GM10266 (cell line): ENCODE measurements around the gene MDH2.

Source experiments
- DNase-seq: peaks from one replicate; pipeline ENCODE4 v3.0.0; 2012; ENCODE audit errors: extremely low spot score
- TF ChIP-seq, protein P1 (sequence below): IDR thresholded peaks from 2 replicates; pipeline ENCODE4 v1.5.1; 2012; ENCODE audit warnings: mild to moderate bottlenecking, low read depth; ENCODE audit not compliant: control insufficient read depth, insufficient read depth; ENCODE audit errors: missing control alignments

MDH2 gene

DNA sequence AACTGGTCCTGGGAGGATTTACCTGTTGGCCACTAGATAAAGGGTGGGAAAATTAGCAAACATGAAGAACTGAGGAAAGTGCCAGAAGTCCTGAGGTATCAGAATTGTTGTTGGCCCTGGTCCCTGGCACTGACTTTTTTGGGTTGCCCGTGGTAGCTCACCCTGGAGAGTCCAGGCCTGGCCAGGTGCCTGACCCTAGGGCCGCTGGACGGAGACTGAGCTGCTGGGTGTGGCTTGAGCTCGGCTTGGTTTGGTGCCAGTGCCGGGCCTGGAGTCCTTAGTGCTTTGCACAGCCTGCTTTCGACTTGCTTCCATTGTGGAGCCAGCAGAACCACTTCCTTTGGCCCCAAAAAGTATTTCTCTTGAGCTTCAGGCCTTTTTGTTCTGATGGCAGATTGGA, 12.9 kb downstream of the MDH2 start:
- TF ChIP-seq, protein P1, sequence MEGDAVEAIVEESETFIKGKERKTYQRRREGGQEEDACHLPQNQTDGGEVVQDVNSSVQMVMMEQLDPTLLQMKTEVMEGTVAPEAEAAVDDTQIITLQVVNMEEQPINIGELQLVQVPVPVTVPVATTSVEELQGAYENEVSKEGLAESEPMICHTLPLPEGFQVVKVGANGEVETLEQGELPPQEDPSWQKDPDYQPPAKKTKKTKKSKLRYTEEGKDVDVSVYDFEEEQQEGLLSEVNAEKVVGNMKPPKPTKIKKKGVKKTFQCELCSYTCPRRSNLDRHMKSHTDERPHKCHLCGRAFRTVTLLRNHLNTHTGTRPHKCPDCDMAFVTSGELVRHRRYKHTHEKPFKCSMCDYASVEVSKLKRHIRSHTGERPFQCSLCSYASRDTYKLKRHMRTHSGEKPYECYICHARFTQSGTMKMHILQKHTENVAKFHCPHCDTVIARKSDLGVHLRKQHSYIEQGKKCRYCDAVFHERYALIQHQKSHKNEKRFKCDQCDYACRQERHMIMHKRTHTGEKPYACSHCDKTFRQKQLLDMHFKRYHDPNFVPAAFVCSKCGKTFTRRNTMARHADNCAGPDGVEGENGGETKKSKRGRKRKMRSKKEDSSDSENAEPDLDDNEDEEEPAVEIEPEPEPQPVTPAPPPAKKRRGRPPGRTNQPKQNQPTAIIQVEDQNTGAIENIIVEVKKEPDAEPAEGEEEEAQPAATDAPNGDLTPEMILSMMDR, result no peak
- DNase-seq, result no peak

DNA sequence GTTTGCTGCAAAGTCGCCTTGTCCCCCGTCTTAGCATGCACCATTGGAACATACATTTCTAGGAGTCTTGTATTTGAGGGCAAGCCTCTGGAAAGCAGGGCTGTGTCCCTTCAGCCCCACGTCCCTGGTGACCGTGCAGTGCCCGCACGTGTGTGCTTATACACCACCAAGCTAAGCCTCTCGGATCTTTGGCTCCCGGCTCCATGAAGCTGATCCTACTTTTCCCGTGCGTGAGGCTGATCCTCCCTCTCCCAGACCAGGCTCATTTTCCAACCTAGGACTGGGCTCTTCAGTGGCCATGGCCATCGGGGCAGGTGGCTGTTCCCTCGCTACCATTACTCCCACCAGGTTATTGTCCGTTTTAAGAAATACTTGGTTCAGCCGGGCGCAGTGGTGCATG, 14.3 kb downstream of the MDH2 start:
- no peak for DNase-seq
- TF ChIP-seq, protein P1, result no peak

DNA sequence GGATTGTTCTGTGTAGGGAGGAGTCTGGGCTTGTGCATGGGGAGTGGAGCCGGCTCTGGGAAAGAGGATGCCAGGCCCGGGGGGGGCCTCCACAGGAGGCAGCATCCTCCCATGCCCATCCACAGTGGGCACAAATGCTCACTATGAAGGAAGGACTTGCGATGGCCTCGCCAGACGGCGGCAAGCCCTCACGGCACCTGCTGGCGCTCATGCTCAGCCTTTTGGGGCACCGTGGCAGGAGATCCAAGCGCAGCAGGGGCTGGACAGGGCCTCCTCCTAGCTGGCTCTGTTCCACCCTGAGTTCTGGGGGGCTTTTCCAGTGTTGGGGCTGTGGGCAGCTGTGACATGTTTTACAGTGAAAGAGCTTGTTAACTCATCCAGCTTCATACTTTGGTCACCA, 15.2 kb downstream of the MDH2 start:
- TF ChIP-seq, protein P1, result no peak

DNA sequence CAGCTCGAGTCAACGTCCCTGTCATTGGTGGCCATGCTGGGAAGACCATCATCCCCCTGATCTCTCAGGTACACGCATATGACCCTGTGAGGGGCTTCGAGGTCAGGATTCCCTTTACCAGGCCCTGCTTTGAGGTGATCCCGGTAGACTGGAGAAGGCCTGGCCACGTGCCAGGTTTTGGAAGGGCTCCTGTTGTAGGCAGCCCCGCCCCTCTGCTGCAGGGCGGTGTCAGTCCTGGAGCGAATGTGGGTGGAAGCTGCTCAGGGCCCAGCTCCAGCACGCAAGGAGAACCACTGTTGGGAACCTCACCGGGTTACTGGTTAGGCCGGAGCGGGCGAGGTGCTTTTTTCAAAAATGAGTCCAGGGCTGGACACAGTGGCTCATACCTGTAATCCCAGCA, 15.6 kb downstream of the MDH2 start:
- TF ChIP-seq, protein P1, result no peak
- DNase-seq, result no peak

More for the DNA sequence above, 15.2 kb downstream of the MDH2 start:
- no peak for DNase-seq

DNA sequence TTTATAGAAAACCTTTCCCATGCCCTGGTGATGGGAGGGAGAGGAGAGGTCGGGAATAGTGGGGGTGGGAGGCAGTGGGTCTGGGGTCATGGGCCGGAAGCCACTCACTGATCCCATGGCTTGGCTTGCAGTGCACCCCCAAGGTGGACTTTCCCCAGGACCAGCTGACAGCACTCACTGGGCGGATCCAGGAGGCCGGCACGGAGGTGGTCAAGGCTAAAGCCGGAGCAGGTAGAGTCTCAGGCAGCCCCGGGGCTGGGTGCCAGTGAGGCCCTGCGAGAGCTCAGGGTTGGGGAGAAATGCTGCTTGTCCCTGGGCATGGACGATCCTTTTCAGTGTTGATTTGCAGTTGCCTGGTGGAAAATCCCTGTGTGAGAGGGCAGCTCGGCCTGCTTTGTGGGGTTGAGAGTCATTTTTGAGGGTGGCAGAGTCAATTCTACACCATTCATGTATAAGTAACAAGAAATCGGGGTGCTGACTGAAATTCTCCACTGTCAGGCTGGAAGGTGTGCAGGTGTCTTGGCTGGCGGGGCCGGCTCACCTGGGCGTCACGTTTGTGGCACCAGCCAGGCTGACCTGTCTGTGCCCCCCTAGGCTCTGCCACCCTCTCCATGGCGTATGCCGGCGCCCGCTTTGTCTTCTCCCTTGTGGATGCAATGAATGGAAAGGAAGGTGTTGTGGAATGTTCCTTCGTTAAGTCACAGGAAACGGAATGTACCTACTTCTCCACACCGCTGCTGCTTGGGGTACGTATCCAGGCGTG, 16.5 kb downstream of the MDH2 start:
- no peak for DNase-seq
- TF ChIP-seq, protein P1, result no peak

DNA sequence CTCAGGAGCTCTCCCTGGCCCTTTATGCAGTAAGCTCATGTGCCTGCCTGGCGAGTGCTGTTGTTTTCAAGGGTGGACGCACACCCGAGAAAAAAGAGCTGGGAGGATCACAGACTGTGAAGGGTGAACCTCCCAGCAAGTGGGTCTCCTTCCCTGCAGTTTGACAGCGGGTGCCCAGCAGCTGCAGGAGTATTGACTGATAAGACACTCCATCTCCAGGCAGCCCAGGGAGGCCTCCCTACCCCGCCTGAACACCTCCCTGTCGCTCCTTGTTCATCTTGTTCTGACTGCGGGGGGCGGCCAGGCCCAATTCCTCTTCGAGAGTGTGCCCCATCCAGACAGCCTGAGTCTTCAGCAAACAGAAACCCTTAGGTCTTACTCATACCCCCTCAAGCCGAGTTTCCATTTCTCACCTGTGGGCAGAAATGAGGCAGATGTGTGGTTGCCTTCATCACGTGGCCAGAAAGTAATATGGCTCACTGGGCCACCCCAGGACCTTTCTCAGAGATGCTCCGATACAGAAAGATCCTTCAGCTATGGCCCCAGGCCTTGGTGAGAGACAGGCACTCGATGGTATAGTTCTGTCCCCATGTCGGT, 17.2 kb downstream of the MDH2 start:
- DNase-seq, result peak; percentile 5
- TF ChIP-seq, protein P1, result no peak

DNA sequence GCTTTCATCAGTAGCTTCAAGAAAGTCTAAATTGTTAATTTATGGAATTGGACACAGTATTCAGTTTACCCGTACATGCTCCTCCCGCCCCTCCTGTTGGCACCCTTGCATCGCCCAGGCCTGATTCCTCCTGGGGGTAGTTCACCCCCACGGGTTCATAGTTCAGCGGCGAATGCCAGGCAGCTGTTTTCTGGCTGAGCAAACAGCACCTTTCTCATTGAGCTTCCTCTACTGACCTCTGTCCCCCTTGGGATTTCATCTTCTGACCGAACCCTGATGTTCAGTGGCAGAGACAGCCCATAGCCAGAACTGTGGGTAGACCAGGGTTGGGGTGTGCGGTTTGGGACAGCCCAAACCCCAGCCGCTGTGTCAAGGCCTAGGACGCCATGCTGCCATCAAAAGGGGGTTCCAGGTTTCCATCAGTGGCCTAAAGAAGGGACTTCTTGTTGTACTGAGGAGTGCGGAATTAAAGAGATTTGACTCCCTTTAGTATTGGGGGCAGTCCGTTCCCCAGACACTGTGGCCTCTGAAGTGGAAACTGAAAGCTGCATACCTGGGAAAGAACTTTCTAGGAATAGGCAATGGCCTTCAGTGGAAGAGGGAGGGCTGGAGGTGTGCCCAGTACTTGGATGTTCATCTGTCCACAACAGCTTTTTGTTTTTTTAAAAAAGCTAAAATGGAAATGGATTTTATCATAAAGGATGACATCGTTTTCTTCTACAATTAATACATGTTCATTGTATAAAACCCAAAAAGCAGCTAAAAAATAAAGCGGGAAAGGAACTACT, 19.0 kb downstream of the MDH2 start:
- TF ChIP-seq, protein P1, result no peak
- DNase-seq, result peak; percentile 7
